Pancreas (tissue), 10 donors: ENCODE measurements around the gene GAB3. TPM values are rescaled to one million over a fixed set of nuclear protein-coding genes. Genes with fewer than 3 reads are reported as not detected.
A peak's percentile ranks its signal among the peaks of the same experiment; 100 is the strongest.

ENCODE experiments used
- ATAC-seq, 4 donors: fragments of 200-7000 bp; cut with Tn5 transposase; one replicate each; pipeline versions ENCODE4 v1.8.0 to v1.9.1; 2020; ENCODE audit warnings: mild to moderate bottlenecking in 4 of 4, moderate library complexity in 4 of 4
- DNase-seq, 6 donors: peaks; one replicate each; pipeline ENCODE4 v3.0.0-alpha.2; 2020
- FAIRE-seq: peaks from 2 replicates; lab custom pipeline; 2012; peaks lifted over from hg19 to GRCh38; lab: Jason Lieb, UNC
- H3K27ac ChIP-seq, 4 donors: fragments of 200-600 bp; sonication (generic); 1 replicate in 3 of 4; 2 replicates in 1 of 4; pipeline versions ENCODE4 v1.5.0 to v1.8.0; 2020
- H3K27me3 ChIP-seq, 4 donors: fragments of 200-600 bp; one replicate each; pipeline ENCODE4 v1.8.0; 2021
- H3K36me3 ChIP-seq, 3 donors: fragments of 200-600 bp; sonication (generic) in 1 of 3; one replicate each; pipeline versions ENCODE4 v1.5.0 to v1.8.0; 2020 to 2021
- H3K4me1 ChIP-seq, 3 donors: fragments of 200-600 bp; one replicate each; pipeline ENCODE4 v1.8.0; 2021
- H3K4me3 ChIP-seq, 4 donors: fragments of 200-600 bp; sonication (generic) in 2 of 4; one replicate each; pipeline versions ENCODE4 v1.5.0 to v1.8.0; 2020 to 2021
- H3K9me3 ChIP-seq, 4 donors: fragments of 200-600 bp; one replicate each; pipeline ENCODE4 v1.8.0; 2021
- CTCF ChIP-seq, 4 donors: fragments of 200-600 bp; sonication (generic) in 3 of 4; IDR thresholded peaks; one replicate each; pipeline versions ENCODE4 v1.5.0 to v1.8.0; 2021; ENCODE audit warnings: antibody characterized with exemption in 4 of 4
- WGBS, 2 donors: extraction: QIAGEN DNeasy Blood & Tissue Kit; methylation state at CpG; one replicate each; pipeline ENCODE4 v1.1.7; 2013; 5-methylcytosine and 5-hydroxymethylcytosine counted together
- intact Hi-C, 3 donors: fragments of 100-400 bp; cut with DNase I; formaldehyde crosslinking; loops; one replicate each; pipeline versions ENCODE4 v1.11.1 to v1.14.2; 2022
- polyA plus RNA-seq, 2 donors: library from polyadenylated mRNA; stranded (reverse); fragments of 200-250 nt; gene quantifications; one replicate each; pipeline ENCODE4 v1.2.3, GENCODE V29; 2013
- total RNA-seq, 6 donors: library from RNA; stranded (reverse); fragmentation: NEBNext Ultra II Directional in 4 of 6; extraction: Animal tissue kit (Norgen Biotek cat#: 25700) in 4 of 6; gene quantifications; one replicate each; pipeline versions ENCODE4 v1.2.1 to v1.2.4, GENCODE V29; 2021 to 2023
- donor health status: healthy with polysubstance abuse.
- donor health status: DM: no; HTN: no; CAD: no; lungs with moderate emphysema.
- donor health status: DM: no; HTN: no; CAD: no.
- donor health status: control.
- donor health status: control.
- donor health status: Bipolar disorder and iron deficiency.
- donor health status: DM: yes; HTN: yes; CAD: no.
- donor health status: DM: no; HTN: no; CAD: no.
- donor health status: DM: no; HTN: no; CAD: no.
- donor health status: DM: yes; HTN: yes; CAD: no.

The GAB3 gene
- total and polyA plus RNA-seq, 8 donors = 1.2 to 4.0 (median 1.4) TPM

GRCh38 chrX:154758696-154759095 is 7.8 kb upstream of the GAB3 start:
- ATAC-seq = no peak
- Histone ChIP-seq H3K4me3 (no peak overlapping the region), H3K4me1 (no peaks in the 10 kb centered on the region), H3K27me3 (no peaks in the 10 kb centered on the region), H3K36me3 (no peaks in the 10 kb centered on the region), H3K27ac (no peak overlapping the region), H3K9me3 (no peaks in the 10 kb centered on the region)
- no peak for FAIRE-seq
- no peak for DNase-seq
- no peak for TF ChIP-seq CTCF (IDR thresholded peaks at IDR 0.05)
- intact Hi-C loops = no loop called here
- 66 to 80% methylated on average over 4 of the region's 4 CpGs for WGBS, 2 donors

DNA sequence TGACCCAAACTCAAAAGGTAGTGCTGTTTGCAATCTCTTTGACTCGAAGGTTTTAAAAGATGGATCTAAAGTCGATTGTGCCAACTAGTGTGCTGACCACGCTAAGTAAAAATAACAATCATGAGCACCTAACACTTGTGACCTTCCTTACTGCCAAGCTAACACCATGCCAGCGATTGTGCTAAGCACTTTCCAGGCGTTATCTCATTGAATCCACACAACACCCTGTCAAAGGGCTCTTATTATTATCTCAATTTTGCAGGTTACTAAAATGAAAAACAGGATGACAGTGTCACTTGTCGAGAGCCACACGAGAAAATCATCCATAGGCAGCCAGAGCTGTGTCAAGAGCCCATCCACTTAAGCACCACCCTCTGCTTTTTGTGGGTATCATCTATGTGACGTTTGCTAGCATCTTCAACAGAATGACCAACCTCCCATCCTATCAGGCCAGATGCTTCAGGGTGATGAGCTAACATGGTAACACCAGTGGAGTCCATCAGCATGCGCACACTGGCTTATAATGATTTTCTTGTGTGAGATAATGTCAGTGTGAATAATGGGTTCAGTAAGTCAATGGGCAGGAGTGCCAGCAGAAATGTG is 893 bp upstream of the GAB3 start:
- peak overlapping the region in 1 of 4 donors; percentile 46 for H3K4me3 ChIP-seq
- H3K36me3 ChIP-seq = no peaks in the 10 kb centered on the region
- DNase-seq = no peak
- no peak for TF ChIP-seq CTCF (IDR thresholded peaks at IDR 0.05)
- intact Hi-C loops = no loop called here
- peaks cover 0 to 7% (median 2%) of the 10 kb centered on the region in 4 donors for H3K27me3 ChIP-seq
- no peaks in the 10 kb centered on the region for H3K4me1 ChIP-seq
- no peak overlapping the region for H3K27ac ChIP-seq
- H3K9me3 ChIP-seq = no peaks in the 10 kb centered on the region
- no peak for FAIRE-seq
- WGBS, 2 donors = 24 to 38% methylated on average over 9 of the region's 9 CpGs
- peak in 2 of 4 donors; percentile 46 to 56 for ATAC-seq

DNA sequence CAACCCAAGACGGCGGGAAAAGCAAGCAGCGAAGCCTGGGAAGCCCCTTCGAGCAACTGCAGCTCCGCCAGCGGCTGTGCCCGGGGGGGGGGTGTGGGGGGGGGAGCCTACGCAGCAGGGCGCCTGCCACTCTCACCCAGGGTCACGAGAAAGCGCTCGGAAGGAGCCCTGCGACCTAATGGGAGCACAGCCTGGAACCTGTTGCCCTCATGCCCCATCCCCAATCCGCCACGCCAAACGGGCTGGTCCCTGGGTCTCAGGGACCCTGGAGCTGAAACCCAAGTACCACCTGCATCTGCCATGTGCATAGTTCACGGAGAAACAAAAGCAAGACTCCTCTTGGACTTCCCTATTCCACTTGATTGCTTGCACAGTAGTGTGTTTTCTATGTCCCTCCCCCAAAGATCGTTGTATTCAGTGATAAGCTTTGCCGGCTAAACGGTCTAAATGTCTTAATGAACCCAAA is 359 bp upstream of the GAB3 start:
- H3K27me3 ChIP-seq = peaks cover 0 to 7% (median 2%) of the 10 kb centered on the region in 4 donors
- peak in 3 of 4 donors; percentile 14 to 36 (median 18) for ATAC-seq
- WGBS, 2 donors = 7 to 32% methylated on average over 13 to 16 of the region's 20 CpGs
- peak overlapping the region in 1 of 4 donors; percentile 23 for H3K27ac ChIP-seq
- H3K9me3 ChIP-seq = no peaks in the 10 kb centered on the region
- intact Hi-C loops = no loop called here
- no peak for TF ChIP-seq CTCF (IDR thresholded peaks at IDR 0.05)
- peak overlapping the region in 2 of 4 donors; percentile 36 to 46 for H3K4me3 ChIP-seq
- peak in 2 of 6 donors; percentile 23 to 57 for DNase-seq
- FAIRE-seq = no peak
- H3K36me3 ChIP-seq = no peaks in the 10 kb centered on the region
- no peaks in the 10 kb centered on the region for H3K4me1 ChIP-seq

DNA sequence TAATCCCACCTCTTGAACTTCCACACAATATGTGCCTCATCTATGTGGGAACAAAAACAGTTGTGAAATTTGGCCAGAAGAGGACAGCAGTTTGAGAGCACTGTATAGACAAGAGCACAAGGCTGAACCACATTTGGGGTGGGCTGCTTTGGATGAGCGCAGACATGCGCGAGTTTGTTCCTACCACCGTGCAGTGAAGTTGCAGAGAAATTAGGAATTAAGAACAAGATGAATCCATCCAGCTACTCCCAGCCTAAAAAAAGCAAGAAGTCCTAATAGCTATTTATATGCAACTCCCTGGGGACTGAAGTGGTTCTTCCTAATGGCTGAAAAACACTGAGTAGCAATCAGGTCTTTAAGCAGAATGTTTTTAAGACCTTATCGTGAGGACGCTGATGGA is 1.0 kb downstream of the GAB3 start:
- WGBS, 2 donors = 30 to 36% methylated on average over 6 of the region's 6 CpGs
- intact Hi-C loops = no loop called here
- TF ChIP-seq CTCF (IDR thresholded peaks at IDR 0.05) = no peak
- DNase-seq (no peak), ATAC-seq (peak in 1 of 4 donors; percentile 15), FAIRE-seq (no peak)
- Histone ChIP-seq H3K27ac (no peak overlapping the region), H3K4me1 (no peaks in the 10 kb centered on the region), H3K36me3 (no peaks in the 10 kb centered on the region), H3K27me3 (peaks cover 0 to 7% (median 2%) of the 10 kb centered on the region in 4 donors), H3K9me3 (no peaks in the 10 kb centered on the region), H3K4me3 (peak overlapping the region in 1 of 4 donors; percentile 46)

DNA sequence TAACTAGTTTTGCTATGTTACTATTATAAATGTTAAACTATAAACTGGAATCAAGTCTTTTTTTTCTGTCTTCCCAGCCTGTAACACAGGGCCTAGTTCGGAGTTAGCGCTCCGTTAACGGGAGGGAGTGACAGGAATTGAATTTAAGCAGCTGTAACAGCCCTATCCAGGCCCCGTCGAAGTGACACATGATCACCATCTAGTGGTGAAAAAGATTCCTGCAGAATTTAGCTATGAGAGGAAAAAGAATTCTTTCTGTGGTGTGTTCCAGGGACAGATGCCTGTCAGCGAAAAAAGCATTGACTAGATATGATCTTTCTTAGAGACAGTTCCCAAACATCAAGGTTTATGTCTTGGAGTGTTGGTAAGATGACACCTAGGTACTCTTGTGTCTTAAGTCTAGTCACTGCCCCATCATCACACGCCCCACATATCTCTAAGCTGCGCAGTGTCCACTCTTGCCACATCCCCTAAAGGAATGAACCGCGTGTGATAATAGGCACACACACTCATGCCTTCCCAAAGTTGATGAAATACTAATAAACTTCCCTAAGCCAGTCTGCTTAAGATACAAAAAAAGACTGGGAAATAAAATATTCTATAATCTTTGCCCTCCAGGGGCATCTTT is 2.1 kb downstream of the GAB3 start:
- FAIRE-seq (peak; percentile 93), ATAC-seq (peak; percentile 58 to 83 (median 82)), DNase-seq (peak in 1 of 6 donors; percentile 29)
- intact Hi-C loops = no loop called here
- H3K4me3 ChIP-seq = no peak overlapping the region
- peaks cover 0 to 7% (median 2%) of the 10 kb centered on the region in 4 donors for H3K27me3 ChIP-seq
- H3K27ac ChIP-seq = no peak overlapping the region
- TF ChIP-seq CTCF (IDR thresholded peaks at IDR 0.05) = peak; percentile 63 to 82 (median 66)
- no peaks in the 10 kb centered on the region for H3K9me3 ChIP-seq
- no peaks in the 10 kb centered on the region for H3K4me1 ChIP-seq
- H3K36me3 ChIP-seq = no peaks in the 10 kb centered on the region
- WGBS, 2 donors = 17 to 23% methylated on average over 11 of the region's 11 CpGs
